ENCODE measurements around the gene IPO5. TPM values are rescaled to one million over a fixed set of nuclear protein-coding genes. Genes with fewer than 3 reads are reported as not detected.

Gene IPO5
- total RNA-seq, 1 donor from 2014 or later: 154 TPM

- no peak overlapping the region for H3K27ac Mint-ChIP-seq (ENCODE audit: unreplicated experiment)
- TF ChIP-seq CTCF (IDR thresholded peaks at IDR 0.05; ENCODE audit: unreplicated experiment): no peak
Measured at GRCh38 chr13:97932647-97933046, 20.8 kb upstream of the IPO5 start.

GRCh38 chr13:97933776-97934175 is 19.7 kb upstream of the IPO5 start:
- no peak for DNase-seq (ENCODE audit: low spot score)
- TF ChIP-seq CTCF (IDR thresholded peaks at IDR 0.05; ENCODE audit: unreplicated experiment): no peak
- Mint-ChIP-seq H3K36me3 (ENCODE audit: low read depth, unreplicated experiment) (no peaks in the 10 kb centered on the region), H3K27me3 (ENCODE audit: unreplicated experiment) (peaks cover 2% of the 10 kb centered on the region), H3K4me3 (ENCODE audit: unreplicated experiment) (no peak overlapping the region), H3K27ac (ENCODE audit: unreplicated experiment) (no peak overlapping the region), H3K9me3 (ENCODE audit: unreplicated experiment) (no peaks in the 10 kb centered on the region), H3K4me1 (ENCODE audit: unreplicated experiment) (peaks cover 5% of the 10 kb centered on the region)

More at GRCh38 chr13:97932647-97933046, 20.8 kb upstream of the IPO5 start:
- Mint-ChIP-seq H3K27me3 (ENCODE audit: unreplicated experiment) (peaks cover 2% of the 10 kb centered on the region), H3K4me1 (ENCODE audit: unreplicated experiment) (peaks cover 12% of the 10 kb centered on the region), H3K36me3 (ENCODE audit: low read depth, unreplicated experiment) (no peaks in the 10 kb centered on the region), H3K4me3 (ENCODE audit: unreplicated experiment) (no peak overlapping the region), H3K9me3 (ENCODE audit: unreplicated experiment) (no peaks in the 10 kb centered on the region)
- no peak for DNase-seq (ENCODE audit: low spot score)

GRCh38 chr13:97934590-97934989 is 18.9 kb upstream of the IPO5 start:
- peaks cover 3% of the 10 kb centered on the region for H3K4me1 Mint-ChIP-seq (ENCODE audit: unreplicated experiment)
- no peak overlapping the region for H3K27ac Mint-ChIP-seq (ENCODE audit: unreplicated experiment)
- H3K9me3 Mint-ChIP-seq (ENCODE audit: unreplicated experiment): no peaks in the 10 kb centered on the region
- H3K4me3 Mint-ChIP-seq (ENCODE audit: unreplicated experiment): no peak overlapping the region
- H3K27me3 Mint-ChIP-seq (ENCODE audit: unreplicated experiment): peaks cover 2% of the 10 kb centered on the region
- no peak for TF ChIP-seq CTCF (IDR thresholded peaks at IDR 0.05; ENCODE audit: unreplicated experiment)
- no peak for DNase-seq (ENCODE audit: low spot score)
- H3K36me3 Mint-ChIP-seq (ENCODE audit: low read depth, unreplicated experiment): no peaks in the 10 kb centered on the region

GRCh38 chr13:97935071-97935470 is 18.4 kb upstream of the IPO5 start:
- H3K36me3 Mint-ChIP-seq (ENCODE audit: low read depth, unreplicated experiment): no peaks in the 10 kb centered on the region
- peaks cover 2% of the 10 kb centered on the region for H3K27me3 Mint-ChIP-seq (ENCODE audit: unreplicated experiment)
- H3K9me3 Mint-ChIP-seq (ENCODE audit: unreplicated experiment): no peaks in the 10 kb centered on the region
- no peak overlapping the region for H3K27ac Mint-ChIP-seq (ENCODE audit: unreplicated experiment)
- DNase-seq (ENCODE audit: low spot score): no peak
- no peak overlapping the region for H3K4me3 Mint-ChIP-seq (ENCODE audit: unreplicated experiment)
- no peak for TF ChIP-seq CTCF (IDR thresholded peaks at IDR 0.05; ENCODE audit: unreplicated experiment)
- H3K4me1 Mint-ChIP-seq (ENCODE audit: unreplicated experiment): no peaks in the 10 kb centered on the region

- no peak overlapping the region for H3K27ac Mint-ChIP-seq (ENCODE audit: unreplicated experiment)
- no peaks in the 10 kb centered on the region for H3K9me3 Mint-ChIP-seq (ENCODE audit: unreplicated experiment)
Measured at GRCh38 chr13:97936036-97936435, 17.4 kb upstream of the IPO5 start.

More at GRCh38 chr13:97936036-97936435, 17.4 kb upstream of the IPO5 start:
- no peak for DNase-seq (ENCODE audit: low spot score)
- Mint-ChIP-seq H3K4me3 (ENCODE audit: unreplicated experiment) (no peak overlapping the region), H3K36me3 (ENCODE audit: low read depth, unreplicated experiment) (no peaks in the 10 kb centered on the region), H3K4me1 (ENCODE audit: unreplicated experiment) (no peaks in the 10 kb centered on the region), H3K27me3 (ENCODE audit: unreplicated experiment) (peaks cover 2% of the 10 kb centered on the region)
- no peak for TF ChIP-seq CTCF (IDR thresholded peaks at IDR 0.05; ENCODE audit: unreplicated experiment)

Measured in endothelial cell (in vitro differentiated cells).